HG02852 (cell line): ENCODE measurements around the gene CASTOR1.

Source experiments
- ATAC-seq: cut with Tn5 transposase; IDR thresholded peaks from one replicate; pipeline ENCODE4 v1.9.1; 2021; ENCODE audit warnings: mild to moderate bottlenecking, moderate library complexity; ENCODE audit not compliant: unreplicated experiment

CASTOR1 gene

GRCh38 chr22:30247561-30247960 is 41.7 kb downstream of the CASTOR1 start:
- no peak for ATAC-seq

- no peak for ATAC-seq
Measured at GRCh38 chr22:30246814-30247376, 42.4 kb downstream of the CASTOR1 start.

- ATAC-seq = no peak
Measured at GRCh38 chr22:30245985-30246813, 43.1 kb downstream of the CASTOR1 start, which contains the start of gene LIF. LIF (minus strand) TSS chr22:30246759; CDS start chr22:30246695, 64 bp downstream.

GRCh38 chr22:30245181-30245984 is 43.9 kb downstream of the CASTOR1 start:
- no peak for ATAC-seq

GRCh38 chr22:30244641-30245040 is 44.7 kb downstream of the CASTOR1 start:
- ATAC-seq = no peak

GRCh38 chr22:30244066-30244465 is 45.2 kb downstream of the CASTOR1 start:
- ATAC-seq = no peak

- ATAC-seq = no peak
Measured at GRCh38 chr22:30243661-30244060, 45.6 kb downstream of the CASTOR1 start.

- no peak for ATAC-seq
Measured at GRCh38 chr22:30241576-30242371, 47.5 kb downstream of the CASTOR1 start.

GRCh38 chr22:30240541-30241417 is 48.5 kb downstream of the CASTOR1 start:
- ATAC-seq = no peak

- no peak for ATAC-seq
Measured at GRCh38 chr22:30239488-30240405, 49.6 kb downstream of the CASTOR1 start.

GRCh38 chr22:30238661-30239487 is 50.4 kb downstream of the CASTOR1 start:
- no peak for ATAC-seq

- ATAC-seq = no peak
Measured at GRCh38 chr22:30238136-30238535, 51.2 kb downstream of the CASTOR1 start.

GRCh38 chr22:30236875-30237274 is 52.4 kb downstream of the CASTOR1 start:
- ATAC-seq = no peak

GRCh38 chr22:30235687-30236170 is 53.6 kb downstream of the CASTOR1 start:
- no peak for ATAC-seq
